ENCODE measurements around the gene ACSS1. TPM values are rescaled to one million over a fixed set of nuclear protein-coding genes. Genes with fewer than 3 reads are reported as not detected.

Gene ACSS1
- total and polyA plus RNA-seq, 2 of the 8 experiments (the other 6 are each of a cell fraction or from before 2014, with no cell fraction given) = 2.6 to 3.4 TPM

GRCh38 chr20:25059866-25060465 lies 2.0 kb upstream of the ACSS1 start:
- Histone ChIP-seq H3K23ac (ENCODE audit: insufficient read length) (no peak overlapping the region), H3K4me1 (replicated peaks in 1 of 4; ENCODE audit: control insufficient read depth in 3 of 4, insufficient read depth in 4 of 4, low read length in 3 of 4) (peaks cover 0 to 12% (median 4%) of the 10 kb centered on the region in 4 experiments; a peak in 5 of 7 replicates), H3K36me3 (ENCODE audit: control insufficient read depth in 2 of 4, insufficient read depth in 4 of 4, low read length in 3 of 4) (no peaks in the 10 kb centered on the region), H3K4me2 (ENCODE audit: insufficient read depth in 1 of 2, low read depth in 2 of 2, low read length in 2 of 2) (no peak overlapping the region; a peak in 1 of 4 replicates), H3K79me1 (ENCODE audit: low read depth, low read length) (no peaks in the 10 kb centered on the region), H3K27me3 (replicated peaks in 1 of 4; ENCODE audit: control insufficient read depth in 3 of 4, extremely low read depth in 1 of 4, insufficient read depth in 3 of 4, low read length in 3 of 4) (peaks cover 21 to 71% (median 60%) of the 10 kb centered on the region in 4 experiments), H4K91ac (replicated peaks; ENCODE audit: insufficient read length, low read length) (no peak overlapping the region), H3K9ac (replicated peaks in 1 of 4; ENCODE audit: extremely low read depth in 1 of 4, low read depth in 3 of 4, low read length in 3 of 4) (no peak overlapping the region), H4K5ac (ENCODE audit: insufficient read length, low read depth, low read length) (no peak overlapping the region), H3K9me3 (ENCODE audit: insufficient read depth in 2 of 2, low read depth in 1 of 2, low read length in 1 of 2) (no peaks in the 10 kb centered on the region; a peak in 1 of 4 replicates), H4K20me1 (replicated peaks in 1 of 2; ENCODE audit: control insufficient read depth in 1 of 2, insufficient read depth in 2 of 2, low read length in 2 of 2) (no peaks in the 10 kb centered on the region), H3K56ac (replicated peaks; ENCODE audit: insufficient read length, low read depth, low read length) (no peak overlapping the region), H2BK20ac (ENCODE audit: low read length) (no peak overlapping the region), H3K27ac (ENCODE audit: low read depth, low read length) (no peak overlapping the region), H3K79me2 (ENCODE audit: control insufficient read depth in 1 of 2, insufficient read depth in 2 of 2, low read length in 2 of 2) (no peaks in the 10 kb centered on the region), H4K8ac (ENCODE audit: extremely low read depth, insufficient read depth, low read length) (no peak overlapping the region), H2BK120ac (replicated peaks; ENCODE audit: low read depth, low read length) (no peak overlapping the region), H2AK5ac (ENCODE audit: low read depth, low read length) (no peak overlapping the region), H2BK5ac (ENCODE audit: low read depth, low read length) (no peak overlapping the region), H3K14ac (ENCODE audit: insufficient read length) (no peak overlapping the region), H3K4me3 (ENCODE audit: extremely low read depth in 1 of 4, insufficient read depth in 2 of 4, low read depth in 3 of 4, low read length in 4 of 4) (no peak overlapping the region), H3K4ac (replicated peaks; ENCODE audit: insufficient read length, low read depth, low read length) (no peak overlapping the region), H2BK15ac (ENCODE audit: low read length) (no peak overlapping the region), H2BK12ac (ENCODE audit: low read depth, low read length) (no peak overlapping the region), H3K18ac (ENCODE audit: extremely low read depth, low read length) (no peak overlapping the region), H3K23me2 (ENCODE audit: low read depth, low read length) (peaks cover 13% of the 10 kb centered on the region; the same call in 1 of the 2 replicates), H2AFZ (ENCODE audit: low read length) (no peak overlapping the region)
- TF ChIP-seq GABPA (IDR thresholded peaks at IDR 0.05; ENCODE audit: borderline replicate concordance, insufficient read depth, low read length) (no peak), KDM1A (IDR thresholded peaks at IDR 0.05; ENCODE audit: borderline replicate concordance, low read length) (no peak), RFX5 (IDR thresholded peaks at IDR 0.05; ENCODE audit: borderline replicate concordance, low read depth, low read length) (no peak), GTF2F1 (IDR thresholded peaks at IDR 0.05; ENCODE audit: borderline replicate concordance, low read depth, low read length) (no peak), SRF (IDR thresholded peaks at IDR 0.05; ENCODE audit: low read depth, low read length) (no peak), CTBP2 (IDR thresholded peaks at IDR 0.05; ENCODE audit: borderline replicate concordance, insufficient read depth, insufficient read length, low read length) (no peak), CBX5 (IDR thresholded peaks at IDR 0.05; ENCODE audit: low read depth, low read length) (no peak), SIX5 (IDR thresholded peaks at IDR 0.05; ENCODE audit: low read depth, low read length) (no peak), CBX8 (IDR thresholded peaks at IDR 0.05; ENCODE audit: borderline replicate concordance, low read depth, low read length) (no peak)
- POLR2A ChIA-PET (ENCODE audit: partially characterized antibody) = no interaction called here
- FAIRE-seq (no peak), DNase-seq (ENCODE audit: low read depth in 1 of 2, low spot score in 2 of 2) (no peak)
- 90% methylated on average over 7 of the region's 8 CpGs; no CpG with 5 or more reads in 1 of the 2 experiments for WGBS, 2 experiments (ENCODE audit: extremely low coverage in 1 of 2, insufficient coverage in 1 of 2, insufficient read length in 1 of 2, insufficient replicate concordance in 2 of 2, low coverage in 1 of 2, low lambda C conversion rate in 2 of 2, missing lambda C conversion rate in 1 of 2)
- CTCF ChIA-PET (ENCODE audit: partially characterized antibody) = interaction anchor here (1.0 to 9.1 kb wide), 8 partner anchors 18 to 186 kb away, joined by 3 to 121 read pairs (median 6); no protein-coding TSS in a partner anchor
